Stimulated activated CD4-positive, alpha-beta T cell treated with anti-CD3 and anti-CD28 coated beads, Interleukin-1b, Interleukin-23, amount 100 ng/mL, for 24 hours (primary cell): ENCODE measurements around the gene CRELD2.

Experiments
- DNase-seq, 4 experiments: peaks; one replicate each; pipeline ENCODE4 v3.0.0-alpha.2; 2020; ENCODE audit warnings: low read depth in 4 of 4, low spot score in 1 of 4

Gene CRELD2

GRCh38 chr22:49956914-49957825 is 38.7 kb downstream of the CRELD2 start:
- DNase-seq = no peak

- DNase-seq = no peak
These were observed 39.5 kb downstream of the CRELD2 start for GRCh38 chr22:49957826-49958365.

- DNase-seq = no peak
These were observed 40.0 kb downstream of the CRELD2 start for GRCh38 chr22:49958366-49958921.

- DNase-seq = no peak
These were observed 40.7 kb downstream of the CRELD2 start for GRCh38 chr22:49958931-49959781.

- DNase-seq = peak in 1 of 4 experiments; percentile 28
These were observed 41.3 kb downstream of the CRELD2 start for GRCh38 chr22:49959782-49960158.

- peak; percentile 71 to 93 (median 80) for DNase-seq
These were observed 41.9 kb downstream of the CRELD2 start, which contains the start of gene PIM3 for GRCh38 chr22:49960159-49961004. TSS of gene PIM3 (plus strand) at chr22:49960772. CDS start at chr22:49960948, 176 bp downstream.

GRCh38 chr22:49961005-49961600 is 42.7 kb downstream of the CRELD2 start:
- DNase-seq = peak in 1 of 4 experiments; percentile 25

GRCh38 chr22:49961601-49962011 is 43.2 kb downstream of the CRELD2 start:
- no peak for DNase-seq

GRCh38 chr22:49962012-49962750 is 43.7 kb downstream of the CRELD2 start:
- DNase-seq = peak; percentile 65 to 91 (median 78)

- DNase-seq = no peak
These were observed 44.6 kb downstream of the CRELD2 start for GRCh38 chr22:49962751-49963646.

GRCh38 chr22:49963647-49964026 is 45.2 kb downstream of the CRELD2 start:
- no peak for DNase-seq

- no peak for DNase-seq
These were observed 46.0 kb downstream of the CRELD2 start for GRCh38 chr22:49964136-49965090.

- DNase-seq = no peak
These were observed 46.9 kb downstream of the CRELD2 start for GRCh38 chr22:49965091-49966040.

- no peak for DNase-seq
These were observed 47.8 kb downstream of the CRELD2 start for GRCh38 chr22:49966041-49966773.
